Adrenal gland (tissue), 12 donors: ENCODE measurements around the gene AP2A2. TPM values are rescaled to one million over a fixed set of nuclear protein-coding genes. Genes with fewer than 3 reads are reported as not detected.

ENCODE experiments used
- DNase-seq, 7 donors: peaks; one replicate each; pipeline ENCODE4 v3.0.0-alpha.2; 2019 to 2020
- H3K27ac ChIP-seq, 5 donors: fragments of 200-600 bp; sonication (generic) in 4 of 5; 1 replicate in 3 of 5; 2 replicates in 2 of 5; pipeline versions ENCODE4 v1.5.1 to v1.8.0; 2016 to 2020; ENCODE audit warnings: mild to moderate bottlenecking in 1 of 5
- H3K27me3 ChIP-seq: fragments of 200-600 bp; 2 replicates; pipeline ENCODE4 v1.8.0; 2021
- H3K36me3 ChIP-seq, 2 donors: fragments of 200-600 bp; replicated peaks in 1 of 2; 1 replicate in 1 of 2; 2 replicates in 1 of 2; pipeline versions ENCODE4 v1.5.1 to v1.8.0; 2018 to 2022
- H3K4me1 ChIP-seq, 2 donors: fragments of 200-600 bp; replicated peaks in 1 of 2; 1 replicate in 1 of 2; 2 replicates in 1 of 2; pipeline versions ENCODE4 v1.5.1 to v1.8.0; 2018 to 2021
- H3K4me3 ChIP-seq, 4 donors: fragments of 200-600 bp; sonication (generic) in 3 of 4; one replicate each; pipeline ENCODE4 v1.5.1; 2016 to 2018
- H3K9me3 ChIP-seq, 3 donors: fragments of 200-600 bp; sonication (generic) in 1 of 3; replicated peaks in 1 of 3; 1 replicate in 2 of 3; 2 replicates in 1 of 3; pipeline versions ENCODE4 v1.5.1 to v1.8.0; 2016 to 2021
- CTCF ChIP-seq, 6 experiments: fragments of 450-650 bp in 4 of 6; fragments of 200-600 bp in 2 of 6; sonication (generic) in 1 of 6; IDR thresholded peaks; 1 replicate in 5 of 6; 2 replicates in 1 of 6; pipeline versions ENCODE4 v1.5.1 to v1.8.0; 2016 to 2021; ENCODE audit warnings: antibody characterized with exemption in 6 of 6, mild to moderate bottlenecking in 2 of 6, moderate library complexity in 1 of 6
- POLR2A ChIP-seq, 2 donors: fragments of 450-650 bp; IDR thresholded peaks; one replicate each; pipeline ENCODE4 v1.6.1; 2017; ENCODE audit warnings: antibody characterized with exemption in 2 of 2, mild to moderate bottlenecking in 2 of 2, moderate library complexity in 1 of 2
- WGBS, 4 donors: extraction: QIAGEN DNeasy Blood & Tissue Kit in 2 of 4; methylation state at CpG; one replicate each; pipeline versions ENCODE4 v1.1.5 to v1.1.7; 2013 to 2017; 5-methylcytosine and 5-hydroxymethylcytosine counted together
- intact Hi-C, 2 donors: fragments of 100-400 bp; cut with DNase I; formaldehyde crosslinking; loops; one replicate each; pipeline versions ENCODE4 v1.14.1 to v1.15.0; 2022 to 2023
- polyA plus RNA-seq, 3 donors: library from polyadenylated mRNA; stranded (reverse); fragments of 200-250 nt in 2 of 3; fragments of 350-450 nt in 1 of 3; fragmentation: Illumina TruSeq in 1 of 3; extraction: RNeasy Lipid Tissue Mini Kit (QIAGEN cat#74804) in 1 of 3; gene quantifications; one replicate each; pipeline ENCODE4 v1.2.3, GENCODE V29; 2013 to 2014
- total RNA-seq, 9 donors: library from RNA; depleted of rRNA in 4 of 9; stranded (reverse); fragments of >200 nt in 4 of 9; fragments of 120-200 nt in 1 of 9; fragmentation: NEBNext Ultra II Directional in 1 of 9; extraction: Animal tissue kit (Norgen Biotek cat#: 25700) in 1 of 9; gene quantifications; one replicate each; pipeline versions ENCODE4 v1.1.0 to v1.2.4, GENCODE V29; 2013 to 2023
- donor health status: healthy with polysubstance abuse.
- donor health status: Bipolar disorder and iron deficiency.
- donor health status: DM: yes; HTN: yes; CAD: no.
- donor health status: DM: no; HTN: no; CAD: no.
- donor health status: DM: no; HTN: no; CAD: no.
- donor health status: DM: yes; HTN: yes; CAD: no.

AP2A2 gene
- total and polyA plus RNA-seq, 12 donors = 15.3 to 115 (median 73.1) TPM

- Histone ChIP-seq H3K9me3 (no peaks in the 10 kb centered on the region), H3K36me3 (peaks cover 0 to 20% of the 10 kb centered on the region in 2 donors), H3K4me1 (peaks cover 0 to 12% of the 10 kb centered on the region in 2 donors), H3K4me3 (no peak overlapping the region), H3K27me3 (no peaks in the 10 kb centered on the region), H3K27ac (no peak overlapping the region)
- WGBS, 4 donors = 86 to 97% (median 95%) methylated on average over 5 of the region's 5 CpGs
- TF ChIP-seq POLR2A (IDR thresholded peaks at IDR 0.05) (no peak), CTCF (IDR thresholded peaks at IDR 0.05) (no peak)
- no peak for DNase-seq
- intact Hi-C loops = no loop called here
Measured at GRCh38 chr11:962688-963087, 37.0 kb downstream of the AP2A2 start.

- no peak overlapping the region for H3K4me3 ChIP-seq
- no peaks in the 10 kb centered on the region for H3K9me3 ChIP-seq
- H3K36me3 ChIP-seq = peaks cover 0 to 22% of the 10 kb centered on the region in 2 donors
- TF ChIP-seq CTCF (IDR thresholded peaks at IDR 0.05) (no peak), POLR2A (IDR thresholded peaks at IDR 0.05) (no peak)
- intact Hi-C loops = no loop called here
- H3K27me3 ChIP-seq = no peaks in the 10 kb centered on the region
- peaks cover 0 to 12% of the 10 kb centered on the region in 2 donors for H3K4me1 ChIP-seq
- DNase-seq = no peak
- H3K27ac ChIP-seq = no peak overlapping the region
- WGBS, 4 donors = 88 to 96% (median 94%) methylated on average over 5 to 7 of the region's 7 CpGs
Measured at GRCh38 chr11:963852-964251, 38.2 kb downstream of the AP2A2 start.

GRCh38 chr11:965206-965775 lies 39.6 kb downstream of the AP2A2 start:
- H3K4me1 ChIP-seq = peaks cover 0 to 12% of the 10 kb centered on the region in 2 donors
- TF ChIP-seq CTCF (IDR thresholded peaks at IDR 0.05) (no peak), POLR2A (IDR thresholded peaks at IDR 0.05) (no peak)
- peaks cover 0 to 18% of the 10 kb centered on the region in 2 donors for H3K36me3 ChIP-seq
- 86 to 95% (median 93%) methylated on average over 12 to 13 of the region's 13 CpGs for WGBS, 4 donors
- DNase-seq = no peak
- no peaks in the 10 kb centered on the region for H3K27me3 ChIP-seq
- H3K4me3 ChIP-seq = no peak overlapping the region
- intact Hi-C loops = no loop called here
- no peak overlapping the region for H3K27ac ChIP-seq
- H3K9me3 ChIP-seq = no peaks in the 10 kb centered on the region

- Histone ChIP-seq H3K4me1 (peaks cover 0 to 12% of the 10 kb centered on the region in 2 donors), H3K27me3 (no peaks in the 10 kb centered on the region), H3K4me3 (no peak overlapping the region), H3K27ac (no peak overlapping the region), H3K36me3 (peaks cover 0 to 33% of the 10 kb centered on the region in 2 donors), H3K9me3 (no peaks in the 10 kb centered on the region)
- 78 to 88% (median 85%) methylated on average over 23 to 31 of the region's 31 CpGs for WGBS, 4 donors
- TF ChIP-seq POLR2A (IDR thresholded peaks at IDR 0.05) = no peak
- no peak for TF ChIP-seq CTCF (IDR thresholded peaks at IDR 0.05)
- no peak for DNase-seq
- intact Hi-C loops = no loop called here
Measured at GRCh38 chr11:967995-968751, 42.5 kb downstream of the AP2A2 start.
